Measurements from ENCODE around the gene MUC15. TPM values are rescaled to one million over a fixed set of nuclear protein-coding genes. Genes with fewer than 3 reads are reported as not detected.

MUC15 gene
- total RNA-seq, 1 donor from 2014 or later: not detected

Other genes with a start within 250 kb of the MUC15 start
- gene ANO3, start 240.1 kb downstream of the MUC15 start, total RNA-seq: 0.04 TPM in 1 of 2 replicates, not detected in the other
- gene SLC5A12, start 149.8 kb upstream of the MUC15 start, total RNA-seq: not detected in 2 replicates